Psoas muscle (tissue), 8 donors: ENCODE results near the gene ZNF654. TPM values are rescaled to one million over a fixed set of nuclear protein-coding genes. Genes with fewer than 3 reads are reported as not detected.

Experiments
- ATAC-seq, 4 donors: fragments of 200-7000 bp; cut with Tn5 transposase; one replicate each; pipeline ENCODE4 v1.9.1; 2020; ENCODE audit warnings: moderate library complexity in 3 of 4, mild to moderate bottlenecking in 2 of 4
- DNase-seq, 2 donors: peaks; one replicate each; pipeline ENCODE4 v3.0.0-alpha.2; 2020
- H3K27ac ChIP-seq: fragments of 200-600 bp; one replicate; pipeline ENCODE4 v1.8.0; 2022
- H3K27me3 ChIP-seq, 3 donors: fragments of 200-600 bp in 1 of 3; one replicate each; pipeline versions ENCODE4 v1.6.1 to v1.8.0; 2013 to 2022; ENCODE audit warnings: low read length in 2 of 3, mild to moderate bottlenecking in 2 of 3, moderate library complexity in 1 of 3; ENCODE audit not compliant: insufficient read depth in 3 of 3
- H3K36me3 ChIP-seq, 2 donors: fragments of 200-600 bp in 1 of 2; one replicate each; pipeline versions ENCODE4 v1.6.1 to v1.8.0; 2013 to 2022; ENCODE audit warnings: low read depth in 1 of 2, mild to moderate bottlenecking in 1 of 2, moderate library complexity in 1 of 2; ENCODE audit not compliant: insufficient read depth in 1 of 2
- H3K4me1 ChIP-seq: fragments of 200-600 bp; one replicate; pipeline ENCODE4 v1.8.0; 2022
- H3K4me3 ChIP-seq: fragments of 200-600 bp; one replicate; pipeline ENCODE4 v1.8.0; 2022; ENCODE audit warnings: mild to moderate bottlenecking
- H3K9me3 ChIP-seq: fragments of 200-600 bp; one replicate; pipeline ENCODE4 v1.8.0; 2022
- WGBS, 3 donors: extraction: QIAGEN DNeasy Blood & Tissue Kit; methylation state at CpG; one replicate each; pipeline versions ENCODE4 v1.1.6 to v1.1.7; 2013; 5-methylcytosine and 5-hydroxymethylcytosine counted together
- intact Hi-C, 2 donors: fragments of 100-400 bp; cut with DNase I; formaldehyde crosslinking; loops; one replicate each; pipeline versions ENCODE4 v1.11.0 to v1.14.2; 2022
- polyA plus RNA-seq, 3 donors: library from polyadenylated mRNA; stranded (reverse); fragments of 200-250 nt; gene quantifications; one replicate each; pipeline ENCODE4 v1.2.3, GENCODE V29; 2013
- total RNA-seq, 4 donors: library from RNA; stranded (reverse); fragmentation: NEBNext Ultra II Directional in 2 of 4; extraction: Animal tissue kit (Norgen Biotek cat#: 25700) in 2 of 4; gene quantifications; one replicate each; pipeline versions ENCODE4 v1.2.1 to v1.2.4, GENCODE V29; 2021 to 2023
- TF ChIP-seq, protein P1 (sequence below): fragments of 200-600 bp; IDR thresholded peaks from one replicate; pipeline ENCODE4 v1.8.0; 2022; ENCODE audit warnings: antibody characterized with exemption
- donor health status: healthy with polysubstance abuse.
- donor health status: DM: no; HTN: no; CAD: no; lungs with moderate emphysema.
- donor health status: Bipolar disorder and iron deficiency.
- donor health status: healthy.
- donor health status: DM: yes; HTN: yes; CAD: no.
- donor health status: DM: no; HTN: no; CAD: no.
- donor health status: DM: no; HTN: no; CAD: no.
- donor health status: DM: yes; HTN: yes; CAD: no.

The ZNF654 gene
- total and polyA plus RNA-seq, 7 donors = 2.6 to 10.7 (median 8.9) TPM

DNA sequence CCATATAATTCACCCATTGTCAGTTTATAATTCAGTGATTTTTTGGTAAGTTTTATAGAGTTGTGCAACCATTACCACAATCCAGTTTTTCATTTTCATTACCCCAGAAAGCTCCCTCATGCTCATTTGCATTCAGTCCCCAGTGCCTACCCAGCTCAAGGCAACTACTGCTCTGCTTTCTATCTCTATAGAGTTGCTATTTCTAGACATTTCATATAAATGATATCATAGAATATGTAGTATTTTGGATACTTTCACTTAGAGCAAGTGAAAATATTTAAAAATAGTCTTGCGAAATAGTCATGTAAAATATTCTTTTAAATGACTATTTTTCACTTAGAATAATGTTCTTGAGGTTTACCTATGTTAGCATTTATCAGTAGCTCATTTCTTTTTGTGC, 42.1 kb downstream of the ZNF654 start:
- H3K36me3 ChIP-seq = no peaks in the 10 kb centered on the region
- H3K27ac ChIP-seq = no peak overlapping the region
- no peak for ATAC-seq
- TF ChIP-seq, protein P1, sequence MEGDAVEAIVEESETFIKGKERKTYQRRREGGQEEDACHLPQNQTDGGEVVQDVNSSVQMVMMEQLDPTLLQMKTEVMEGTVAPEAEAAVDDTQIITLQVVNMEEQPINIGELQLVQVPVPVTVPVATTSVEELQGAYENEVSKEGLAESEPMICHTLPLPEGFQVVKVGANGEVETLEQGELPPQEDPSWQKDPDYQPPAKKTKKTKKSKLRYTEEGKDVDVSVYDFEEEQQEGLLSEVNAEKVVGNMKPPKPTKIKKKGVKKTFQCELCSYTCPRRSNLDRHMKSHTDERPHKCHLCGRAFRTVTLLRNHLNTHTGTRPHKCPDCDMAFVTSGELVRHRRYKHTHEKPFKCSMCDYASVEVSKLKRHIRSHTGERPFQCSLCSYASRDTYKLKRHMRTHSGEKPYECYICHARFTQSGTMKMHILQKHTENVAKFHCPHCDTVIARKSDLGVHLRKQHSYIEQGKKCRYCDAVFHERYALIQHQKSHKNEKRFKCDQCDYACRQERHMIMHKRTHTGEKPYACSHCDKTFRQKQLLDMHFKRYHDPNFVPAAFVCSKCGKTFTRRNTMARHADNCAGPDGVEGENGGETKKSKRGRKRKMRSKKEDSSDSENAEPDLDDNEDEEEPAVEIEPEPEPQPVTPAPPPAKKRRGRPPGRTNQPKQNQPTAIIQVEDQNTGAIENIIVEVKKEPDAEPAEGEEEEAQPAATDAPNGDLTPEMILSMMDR = no peak
- H3K4me3 ChIP-seq = no peak overlapping the region
- WGBS, 3 donors = 97 to 98% (median 98%) methylated on average over 1 of the region's 1 CpG
- intact Hi-C loops = no loop called here
- no peak for DNase-seq
- H3K9me3 ChIP-seq = no peaks in the 10 kb centered on the region
- no peaks in the 10 kb centered on the region for H3K27me3 ChIP-seq
- H3K4me1 ChIP-seq = peaks cover 3% of the 10 kb centered on the region

- no peak overlapping the region for H3K27ac ChIP-seq
- intact Hi-C loops = no loop called here
- ATAC-seq (peak; percentile 40 to 84 (median 73)), DNase-seq (no peak)
- TF ChIP-seq, protein P1 = no peak
- no peaks in the 10 kb centered on the region for H3K36me3 ChIP-seq
- no peaks in the 10 kb centered on the region for H3K27me3 ChIP-seq
- no peak overlapping the region for H3K4me3 ChIP-seq
- H3K9me3 ChIP-seq = no peaks in the 10 kb centered on the region
- peaks cover 3% of the 10 kb centered on the region for H3K4me1 ChIP-seq
These were observed 46.3 kb downstream of the ZNF654 start for GRCh38 chr3:88105325-88105724.

GRCh38 chr3:88112289-88112688, 53.2 kb downstream of the ZNF654 start:
- Histone ChIP-seq H3K36me3 (peaks cover 0 to 24% of the 10 kb centered on the region in 2 donors), H3K4me3 (no peak overlapping the region), H3K27ac (no peak overlapping the region), H3K9me3 (no peaks in the 10 kb centered on the region), H3K4me1 (no peaks in the 10 kb centered on the region), H3K27me3 (no peaks in the 10 kb centered on the region)
- TF ChIP-seq, protein P1 = no peak
- intact Hi-C loops = loop anchor here (5.0 to 10.0 kb wide), 4 partner anchors 55 to 757 kb away; partner anchors contain the start of genes CGGBP1 (in 1 of the 2), HTR1F (in 1 of the 2) and ZNF654 (in 1 of the 2)
- ATAC-seq (peak in 1 of 4 donors; percentile 32), DNase-seq (no peak)
- 82 to 88% (median 83%) methylated on average over 1 of the region's 1 CpG for WGBS, 3 donors

- Histone ChIP-seq H3K9me3 (no peaks in the 10 kb centered on the region), H3K4me1 (no peaks in the 10 kb centered on the region), H3K27ac (no peak overlapping the region), H3K36me3 (peaks cover 0 to 26% of the 10 kb centered on the region in 2 donors), H3K4me3 (no peak overlapping the region), H3K27me3 (no peaks in the 10 kb centered on the region)
- ATAC-seq (peak; percentile 70 to 96 (median 84)), DNase-seq (no peak)
- TF ChIP-seq, protein P1 = peak; percentile 74
- 39 to 48% (median 46%) methylated on average over 5 of the region's 5 CpGs for WGBS, 3 donors
- intact Hi-C loops = loop anchor here (5.0 to 10.0 kb wide), 4 partner anchors 56 to 759 kb away; partner anchors contain the start of genes CGGBP1 (in 1 of the 2), HTR1F (in 1 of the 2) and ZNF654 (in 1 of the 2)
These were observed 54.5 kb downstream of the ZNF654 start for GRCh38 chr3:88113311-88114162.
